HG02973 (cell line): ENCODE measurements around the gene MYORG.

Source experiments
- ATAC-seq: cut with Tn5 transposase; IDR thresholded peaks from one replicate; pipeline ENCODE4 v1.9.1; 2021; ENCODE audit warnings: moderate library complexity; ENCODE audit not compliant: unreplicated experiment

Gene MYORG

DNA sequence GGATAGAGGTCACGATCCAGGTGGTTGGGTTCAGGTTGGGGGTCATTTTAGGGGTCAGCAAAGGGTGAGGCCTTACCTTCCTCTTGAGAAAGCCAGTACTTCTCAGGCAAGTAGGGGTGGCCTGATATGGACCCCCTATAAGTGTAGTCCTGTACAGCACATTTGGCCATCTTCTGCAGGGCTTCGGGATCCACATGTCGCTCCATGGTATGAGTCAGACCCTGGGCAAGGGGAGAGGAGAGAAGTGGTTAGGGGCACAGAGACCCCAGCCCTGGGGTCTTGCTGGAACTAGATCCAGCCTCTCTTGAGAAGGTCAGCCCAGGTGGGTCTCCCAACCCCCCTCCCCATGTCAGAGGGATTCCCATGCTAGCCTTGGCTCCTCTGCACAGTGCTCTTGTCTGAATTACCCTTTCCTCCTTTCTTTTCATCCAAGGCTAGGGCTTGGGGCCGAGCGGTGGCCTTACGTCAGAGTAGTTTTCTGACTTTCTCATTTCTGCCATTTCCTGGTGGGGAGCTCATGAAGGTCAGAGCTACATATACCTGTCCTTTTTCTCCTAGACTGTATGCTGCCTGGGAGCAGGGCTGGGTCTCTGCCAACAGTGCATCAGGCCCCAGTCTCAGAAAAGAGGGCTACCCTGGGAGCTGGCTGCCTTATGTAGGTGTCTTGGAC is 9.0 kb upstream of the MYORG start:
- no peak for ATAC-seq

DNA sequence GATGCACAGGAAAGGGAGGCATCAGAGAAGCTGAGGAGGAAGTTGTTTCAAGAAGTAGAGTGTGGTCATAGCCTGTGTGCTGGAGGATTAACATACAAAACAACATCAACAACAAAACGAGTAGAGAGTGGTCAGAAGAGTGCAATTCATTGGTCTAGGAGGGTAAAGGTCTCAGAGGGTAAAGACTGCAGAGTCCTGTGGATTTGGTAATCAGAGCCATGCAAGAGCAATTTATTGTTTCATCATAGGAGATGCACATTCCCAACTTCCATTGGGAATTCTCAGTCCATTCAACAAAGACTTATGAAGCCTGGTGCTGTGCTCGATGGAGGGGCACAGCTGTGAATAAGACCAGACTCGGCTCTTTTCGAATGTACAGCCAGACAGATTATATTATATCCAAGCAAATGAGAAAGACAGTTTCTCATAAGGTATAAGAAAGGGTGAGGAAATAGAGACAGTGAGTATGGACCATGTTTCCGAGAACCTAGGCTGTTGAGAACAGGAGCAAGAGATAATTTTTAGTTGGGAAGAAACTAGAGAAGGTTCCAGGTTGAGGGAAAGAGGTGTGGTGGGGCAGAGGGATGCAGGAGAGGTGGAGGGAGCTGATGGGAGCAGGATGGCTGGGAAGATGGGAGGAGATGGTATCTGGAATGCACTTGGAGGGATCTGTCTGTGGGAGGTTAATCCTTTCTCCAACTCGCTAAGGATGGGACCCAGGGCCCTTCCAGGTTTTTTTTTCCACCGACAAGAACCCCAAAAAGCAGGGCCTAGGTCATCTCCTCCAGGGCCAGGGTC is 7.9 kb upstream of the MYORG start:
- no peak for ATAC-seq

DNA sequence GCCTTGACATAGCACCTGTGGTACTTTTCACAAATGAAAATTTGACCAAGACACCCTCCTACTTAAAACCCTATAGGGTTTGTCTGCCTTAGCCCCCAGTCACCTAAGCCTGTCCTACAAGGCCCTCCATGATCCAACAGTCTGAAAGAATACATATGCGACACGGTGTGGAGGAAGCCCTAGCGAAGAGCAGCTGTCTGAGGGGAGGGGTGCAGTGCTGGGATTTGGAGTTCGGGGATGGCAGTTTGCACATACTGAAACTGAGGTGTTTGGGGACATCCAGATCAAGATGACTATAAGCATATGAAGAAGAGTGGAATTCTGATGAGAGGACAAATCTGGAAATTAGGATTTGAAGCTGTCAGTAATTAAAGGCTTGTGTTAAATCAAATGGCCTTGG is 7.2 kb upstream of the MYORG start:
- ATAC-seq: no peak

DNA sequence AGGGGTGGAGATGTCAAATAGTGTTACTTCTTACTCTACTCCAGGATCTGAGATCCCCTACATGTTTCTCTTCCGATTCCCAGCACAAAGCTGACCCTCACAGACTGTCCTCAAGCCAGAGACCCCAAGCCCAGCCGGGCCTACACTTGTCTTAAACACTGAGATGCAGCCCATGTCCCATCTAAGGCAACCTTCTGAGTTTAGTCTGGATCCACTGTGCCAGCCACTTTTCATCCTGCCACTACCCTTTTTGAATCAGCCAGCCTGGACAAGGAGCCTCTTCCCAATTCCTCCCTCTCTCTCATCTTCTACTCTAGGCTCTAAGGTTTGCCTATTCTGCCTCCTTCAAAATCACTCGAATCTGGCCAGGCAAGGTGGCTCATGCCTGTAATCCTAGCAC is 6.2 kb upstream of the MYORG start:
- ATAC-seq: no peak

DNA sequence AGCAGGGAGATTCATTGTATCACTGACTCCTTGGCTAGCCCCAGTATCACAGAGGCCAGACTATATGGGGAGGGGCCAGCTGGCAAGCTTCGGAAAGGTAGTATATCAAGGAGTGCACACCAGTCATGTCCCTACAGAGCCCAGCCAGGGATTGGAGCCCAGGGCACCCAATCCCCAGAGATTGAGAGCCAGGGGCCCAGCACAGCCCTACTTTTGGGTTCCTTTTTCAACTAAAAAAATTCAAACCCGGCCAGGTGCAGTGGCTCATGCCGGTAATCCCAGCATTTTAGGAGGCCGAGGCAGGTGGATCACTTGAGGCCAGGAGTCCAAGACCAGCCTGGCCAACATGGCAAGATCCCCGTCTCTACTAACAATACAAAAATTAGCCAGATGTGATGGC is 5.4 kb upstream of the MYORG start:
- no peak for ATAC-seq

DNA sequence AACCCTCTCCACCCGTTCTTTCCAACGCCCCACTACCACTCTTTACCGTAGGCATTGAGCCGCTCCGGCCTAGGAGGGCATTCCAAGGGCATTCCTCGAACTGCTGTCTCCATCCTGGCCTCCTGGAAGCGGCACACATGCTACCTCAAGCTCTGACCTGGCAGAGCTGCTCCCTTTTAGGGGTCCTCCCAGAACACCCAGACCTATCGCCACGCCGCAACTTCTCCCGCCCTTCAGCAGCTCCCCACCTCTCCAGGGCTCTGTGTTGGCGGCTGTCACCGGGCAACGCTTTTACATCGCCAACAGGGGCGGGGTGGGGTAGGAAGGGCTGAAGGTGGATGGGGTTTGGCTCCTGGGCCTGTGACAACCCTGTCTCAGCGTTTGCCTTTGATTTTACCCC is 4.6 kb upstream of the MYORG start:
- ATAC-seq: no peak

DNA sequence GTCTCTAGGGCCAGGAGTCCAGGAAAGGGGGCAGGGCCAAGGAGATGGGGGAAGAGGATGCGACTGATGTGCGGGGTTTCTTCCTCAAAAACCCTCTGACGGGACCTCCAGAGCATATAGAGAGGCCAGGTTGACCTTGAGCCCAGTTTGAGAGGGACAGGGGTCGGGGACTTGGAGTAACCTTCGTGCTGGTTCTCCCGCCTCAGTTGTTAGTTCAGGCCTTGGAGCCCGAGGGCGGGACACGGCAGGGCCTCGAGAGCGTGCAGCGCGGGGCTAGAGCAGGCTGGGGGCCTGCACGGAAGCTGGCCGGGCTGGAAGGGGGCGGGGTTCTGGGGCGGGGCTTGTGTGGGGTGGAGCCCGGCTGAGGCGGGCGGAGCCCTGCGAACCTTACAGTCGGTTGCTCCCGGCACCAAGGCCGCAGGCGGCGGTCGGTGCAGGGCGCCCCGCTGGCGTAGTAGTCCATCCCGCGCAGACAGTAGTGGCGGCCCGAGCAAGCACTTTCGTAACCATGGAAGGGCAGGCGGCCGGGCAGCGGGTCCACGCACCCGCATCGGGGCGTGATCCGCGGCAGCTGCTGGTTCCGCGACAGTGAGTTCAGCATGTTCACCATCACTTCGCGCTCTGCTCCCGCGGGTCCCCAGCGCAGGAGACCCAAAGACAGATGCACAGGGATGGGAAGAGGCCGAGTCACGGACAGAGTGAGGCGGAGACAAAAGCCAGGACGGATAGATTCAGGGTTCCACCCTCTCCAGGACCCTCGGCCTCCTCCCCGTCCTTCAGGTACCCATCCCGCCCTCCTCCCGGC is 4.0 kb upstream of the MYORG start:
- ATAC-seq: peak; percentile 33

DNA sequence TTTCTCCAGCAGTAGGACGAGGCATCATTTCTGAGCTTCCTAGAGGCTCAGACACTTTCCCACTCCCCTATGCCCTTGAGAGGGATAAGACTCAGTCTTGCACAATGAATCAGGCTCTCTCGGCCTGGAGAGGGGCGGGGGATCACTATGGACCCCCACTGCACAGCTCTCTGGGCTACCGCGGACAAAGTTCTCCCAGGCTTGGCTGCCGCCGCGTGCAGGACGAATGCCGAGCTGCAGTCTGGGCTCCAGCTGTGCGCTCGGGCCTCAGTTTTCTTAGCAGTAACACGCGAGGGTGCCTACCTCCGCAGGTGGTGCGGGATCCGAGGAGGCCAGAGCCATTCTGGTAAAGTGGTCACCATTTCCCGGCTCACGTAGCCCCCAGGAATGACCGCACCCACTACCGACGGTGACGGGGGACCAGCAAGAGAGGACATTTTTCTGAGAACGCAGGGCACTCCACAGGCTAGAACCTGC is 3.4 kb upstream of the MYORG start:
- no peak for ATAC-seq

DNA sequence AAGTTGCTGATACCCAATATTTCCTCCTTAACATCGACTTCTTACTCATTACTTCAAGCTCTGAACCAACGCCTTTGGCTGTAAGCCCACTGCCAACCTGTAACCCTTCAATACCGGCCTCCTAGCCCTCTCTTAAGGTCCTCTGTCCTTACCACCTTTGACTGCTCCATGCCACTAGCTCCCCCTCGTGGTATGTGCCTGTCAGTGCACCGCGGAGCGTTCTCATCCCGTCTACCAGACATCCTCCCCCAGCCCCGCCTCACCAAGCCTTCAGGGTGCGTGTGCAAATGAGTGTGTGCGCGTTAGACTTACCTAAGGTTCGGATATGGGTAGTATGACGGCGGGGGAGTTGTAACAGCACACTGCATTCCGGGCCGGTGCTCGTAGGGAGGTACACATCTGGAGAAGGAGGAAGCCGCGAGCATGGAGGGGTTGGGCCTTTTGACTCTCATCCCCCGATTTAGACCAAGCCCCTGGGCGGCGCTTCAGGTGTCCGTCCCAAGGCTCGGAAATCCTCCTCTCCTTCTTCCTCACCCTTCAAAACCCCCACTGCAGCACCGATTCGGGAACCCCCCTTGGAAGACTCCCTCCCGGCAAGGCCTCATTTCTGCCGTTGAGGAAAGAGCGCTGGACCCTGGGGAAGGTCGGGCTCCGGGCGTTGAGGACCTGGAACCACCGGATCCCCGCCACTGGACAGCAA is 2.8 kb upstream of the MYORG start:
- ATAC-seq: peak; percentile 32

DNA sequence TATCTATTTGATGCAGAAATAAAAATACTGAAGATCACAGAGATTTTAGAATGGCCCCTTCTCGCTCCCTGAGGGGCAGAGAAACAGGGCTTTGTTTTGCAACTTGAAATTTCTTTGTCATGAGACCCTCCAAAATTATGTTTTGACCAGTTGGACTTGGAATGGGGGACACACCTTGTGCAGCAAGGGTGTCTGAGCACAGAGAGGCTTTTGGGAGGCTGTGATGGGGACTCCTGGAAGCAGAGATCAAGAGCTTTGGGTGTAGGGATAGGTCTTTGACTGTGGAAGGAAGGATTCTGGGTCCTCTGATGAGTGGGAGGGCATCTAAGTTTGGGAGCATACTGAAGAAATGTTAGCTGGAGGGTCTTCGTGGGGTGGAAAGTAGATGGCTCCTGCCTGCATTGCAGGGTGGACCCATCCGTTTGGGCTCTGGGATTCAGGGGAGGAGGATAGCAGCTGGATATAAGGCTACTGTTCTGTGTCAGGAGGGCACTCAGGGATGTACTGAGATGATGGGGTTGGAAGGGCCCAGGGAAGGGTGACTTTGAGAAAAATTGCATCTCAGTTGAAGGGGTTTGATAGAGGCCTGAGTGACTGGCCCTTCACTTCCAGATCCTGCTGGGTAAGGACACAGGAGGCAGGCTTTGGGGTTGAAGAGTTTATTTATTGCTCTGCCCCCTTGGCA is 1.8 kb upstream of the MYORG start:
- ATAC-seq: no peak

DNA sequence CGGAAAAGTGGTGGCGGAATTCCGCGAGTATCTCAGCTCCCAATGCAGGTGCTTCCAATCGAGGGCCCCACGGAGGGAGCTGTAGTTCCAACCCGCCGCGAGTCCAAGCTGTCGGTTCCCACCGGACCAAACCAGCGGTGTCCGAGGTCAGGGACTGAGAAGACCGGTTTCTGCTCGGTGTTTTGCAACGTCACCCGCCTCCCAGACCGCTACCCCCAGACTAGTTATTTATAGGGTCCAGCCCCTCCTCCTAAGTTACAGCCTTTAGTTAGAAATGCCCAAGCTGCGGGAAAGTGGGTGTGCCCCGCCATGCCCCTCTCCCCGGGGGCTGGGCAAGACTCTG is 677 bp upstream of the MYORG start:
- no peak for ATAC-seq

DNA sequence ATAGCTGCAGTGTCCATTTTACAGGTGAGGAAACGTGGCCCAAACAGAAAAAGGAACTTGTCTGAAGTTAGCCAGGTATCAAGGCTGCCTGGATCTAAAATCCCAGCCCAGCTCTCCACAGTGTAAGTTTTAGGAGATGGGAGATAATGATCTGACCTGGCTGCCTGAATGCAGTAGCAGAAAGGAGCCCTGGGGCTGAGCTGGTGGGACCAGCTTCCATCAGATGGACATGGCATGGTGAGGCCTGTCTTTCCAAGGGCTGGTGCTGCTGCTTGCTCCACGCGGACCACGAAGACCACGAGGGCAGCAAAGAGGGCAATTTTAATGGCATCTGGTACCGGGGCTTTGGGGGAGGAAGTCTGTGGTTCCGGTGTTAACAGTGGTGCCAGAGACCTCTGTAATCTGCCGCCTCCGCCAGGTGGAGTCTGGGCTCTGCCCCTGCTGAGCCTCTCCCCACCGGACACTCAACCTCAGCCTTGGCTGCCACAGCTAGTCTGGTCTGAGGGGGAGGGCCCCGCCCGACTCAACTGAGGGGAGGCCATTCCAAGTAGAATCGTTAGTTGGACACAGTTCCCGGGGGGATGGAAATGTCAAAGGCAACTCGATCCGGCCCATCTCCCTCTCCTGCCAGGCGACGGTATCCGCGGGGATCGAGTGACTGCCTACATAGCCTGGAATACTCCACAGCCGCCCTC is 650 bp downstream of the MYORG start:
- no peak for ATAC-seq

DNA sequence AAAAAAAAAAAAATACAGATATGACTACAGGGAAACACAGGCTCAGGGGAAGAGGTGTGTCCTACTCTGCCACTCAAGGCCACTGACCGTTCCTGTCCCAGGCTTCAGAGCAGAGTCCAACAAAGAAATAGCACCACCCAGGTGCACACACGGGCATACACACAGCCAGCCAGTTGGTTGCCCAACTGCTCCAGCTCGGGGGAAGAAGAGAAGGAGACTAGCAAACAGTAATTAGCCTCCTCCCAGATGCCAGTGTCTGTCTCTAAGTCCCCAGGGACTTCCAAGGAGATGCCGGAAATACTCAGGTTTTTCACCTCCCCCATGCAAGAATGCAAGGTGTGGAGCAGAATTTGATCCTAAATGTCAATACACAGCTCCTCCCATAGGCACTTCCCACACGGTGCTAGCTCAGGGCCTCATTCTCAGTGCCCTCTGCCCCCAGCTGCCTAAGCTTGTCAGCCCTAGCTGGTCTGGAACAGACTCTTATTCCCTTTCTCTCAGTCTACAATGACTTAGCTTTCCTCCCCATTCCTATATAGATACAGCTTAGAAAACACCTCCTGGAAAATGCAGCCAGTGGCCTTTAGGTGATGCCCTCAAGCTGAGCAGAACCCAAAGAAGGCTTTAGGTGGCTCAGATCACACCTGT is 1.7 kb downstream of the MYORG start:
- ATAC-seq: no peak

DNA sequence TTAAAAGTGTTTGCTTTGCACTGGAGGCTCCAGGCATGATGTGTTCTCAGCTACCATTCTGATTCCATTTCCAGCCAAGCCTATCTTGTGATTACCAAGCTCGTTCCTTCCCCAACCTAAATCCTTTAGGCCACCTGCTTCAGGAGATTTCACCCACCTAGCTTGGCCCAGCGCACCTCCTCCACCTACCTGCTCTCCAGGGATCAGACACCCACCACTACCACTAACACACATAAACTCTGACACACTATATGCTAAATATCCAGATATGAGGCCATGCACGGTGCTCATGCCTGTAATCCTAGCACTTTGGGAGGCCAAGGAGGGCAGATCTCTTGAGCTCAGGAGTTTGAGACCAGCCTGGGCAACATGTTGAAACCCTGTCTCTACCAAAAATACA is 2.4 kb downstream of the MYORG start:
- no peak for ATAC-seq

DNA sequence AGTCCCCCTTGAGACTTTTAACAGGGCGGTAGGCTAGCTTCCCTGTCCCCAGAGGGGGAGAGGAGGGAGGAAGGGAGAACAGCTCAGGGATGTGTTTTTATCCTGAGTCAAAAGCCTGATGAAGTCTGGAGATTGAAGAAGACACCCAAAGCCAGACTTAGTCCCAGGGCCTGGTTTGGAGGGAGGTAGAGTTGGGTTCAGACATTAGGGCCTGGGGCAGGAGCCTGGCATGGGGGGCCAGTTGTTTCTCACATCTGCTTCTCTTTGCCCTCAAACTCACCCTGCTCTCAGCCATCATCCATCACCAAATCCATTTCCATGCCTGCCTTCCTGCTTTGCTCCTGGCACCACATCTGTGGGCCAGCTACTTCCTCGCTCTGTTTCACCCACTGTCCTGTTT is 2.9 kb downstream of the MYORG start:
- no peak for ATAC-seq

DNA sequence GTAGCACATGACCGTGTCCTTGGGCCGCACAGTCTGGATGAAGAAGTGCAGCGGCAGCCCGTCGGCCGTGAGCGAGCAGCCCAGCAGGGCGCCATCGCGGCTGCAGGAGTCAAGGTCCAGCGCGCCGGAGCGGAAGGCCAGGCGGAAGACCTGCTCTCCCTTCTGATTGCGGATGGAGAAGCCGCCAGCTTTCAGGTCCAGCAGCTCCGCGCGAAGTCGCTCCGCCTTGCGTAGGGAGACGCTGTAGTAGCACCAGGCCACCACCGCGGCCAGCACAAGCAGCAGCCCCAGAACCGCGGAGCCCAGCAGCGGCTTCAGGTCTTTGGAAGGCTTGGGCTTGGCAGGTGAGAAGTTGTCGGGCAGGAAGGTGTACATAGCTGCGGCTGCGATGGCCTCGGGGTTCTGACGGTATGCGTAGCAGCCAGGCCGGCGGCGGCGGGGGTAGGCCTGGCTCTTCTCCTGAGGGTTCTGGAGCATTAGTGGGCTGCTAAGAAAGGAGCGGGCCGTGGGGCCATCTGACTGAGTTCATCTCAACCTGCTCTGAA is 4.2 kb downstream of the MYORG start:
- no peak for ATAC-seq

DNA sequence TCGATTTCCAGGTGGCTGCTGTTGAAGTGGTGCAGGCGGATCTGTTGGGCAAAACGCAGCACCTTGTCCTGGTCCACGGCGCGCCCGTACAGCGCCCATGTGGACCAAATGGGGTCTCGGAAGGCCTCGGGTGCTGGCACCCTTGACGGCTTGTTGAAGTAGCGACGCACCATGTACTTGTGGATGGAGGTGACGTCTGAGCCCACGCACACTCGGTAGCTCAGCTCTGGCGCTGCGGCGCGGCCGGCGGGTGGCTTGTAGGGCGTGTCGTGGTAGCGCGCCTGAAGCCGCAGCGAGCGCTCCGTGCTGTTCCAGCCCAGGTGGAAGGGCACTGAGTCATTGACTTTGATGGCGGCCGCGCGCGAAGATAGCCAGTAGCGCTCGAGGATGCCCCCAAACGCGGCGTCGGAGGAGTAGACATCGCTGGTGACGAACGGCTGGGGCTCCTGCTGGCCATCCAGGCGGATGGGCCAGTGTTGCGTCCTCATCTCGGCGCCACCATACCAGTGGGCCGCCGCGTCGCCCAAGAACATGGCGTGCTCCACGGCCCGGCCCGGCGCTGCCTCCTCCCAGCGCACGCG is 4.7 kb downstream of the MYORG start:
- ATAC-seq: no peak

DNA sequence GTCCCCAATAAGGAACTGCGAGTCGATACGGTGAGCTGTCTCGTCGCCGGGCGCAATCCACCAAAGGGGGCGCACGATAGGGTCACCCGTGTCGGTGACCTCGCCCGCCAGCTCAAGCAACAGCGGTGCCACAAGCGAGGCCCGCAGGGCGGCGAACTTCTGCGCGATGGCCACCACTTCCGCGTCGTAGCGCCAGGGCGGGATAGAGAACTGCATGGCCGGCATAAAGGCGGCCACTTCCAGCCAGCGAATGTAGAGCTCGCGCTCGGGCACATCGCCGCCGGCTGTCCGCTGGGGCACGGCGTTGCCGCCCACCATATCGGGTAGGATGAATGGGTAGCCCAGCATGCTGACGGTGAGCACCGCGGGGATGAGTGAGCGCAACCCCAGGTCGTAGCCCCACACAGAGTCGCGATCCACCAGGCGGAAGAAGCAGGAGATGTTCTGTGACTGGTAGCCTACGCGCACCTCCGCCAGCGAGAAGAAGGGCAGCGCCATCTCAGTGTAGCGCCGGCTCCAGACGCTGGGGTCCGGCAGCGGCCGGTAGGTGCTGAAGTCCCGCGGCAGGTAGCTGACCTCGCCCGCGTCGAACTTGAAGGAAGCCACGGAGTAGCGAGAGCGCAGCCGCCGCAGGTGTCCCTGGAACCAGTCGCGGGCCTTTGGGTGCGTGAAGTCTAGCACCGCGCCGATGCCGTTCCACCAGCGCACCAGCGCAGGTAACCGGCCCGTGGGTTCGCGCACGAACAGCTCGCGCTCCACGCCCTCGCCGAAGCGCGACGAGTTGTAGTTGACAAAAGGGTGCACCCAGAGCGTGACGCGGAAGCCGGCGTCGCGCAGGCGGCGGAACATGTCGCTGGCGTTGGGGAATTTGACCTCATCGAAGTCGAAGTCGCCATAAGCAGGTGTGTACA is 5.5 kb downstream of the MYORG start:
- no peak for ATAC-seq
